Cardiac fibroblast (primary cell): ENCODE data around the gene IFI27L2.
A peak's percentile ranks its signal among the peaks of the same experiment; 100 is the strongest.

Experiments used
- DNase-seq, 2 donors: peaks; one replicate each; pipeline versions ENCODE4 v3.0.0 to v3.0.0-alpha.2; 2010; ENCODE audit warnings: low read depth in 2 of 2
- H3K4me3 ChIP-seq, 2 donors: replicated peaks in 1 of 2; 1 replicate in 1 of 2; 2 replicates in 1 of 2; pipeline ENCODE4 v1.5.1; 2011; ENCODE audit warnings: low read depth in 2 of 2, low read length in 2 of 2, mild to moderate bottlenecking in 2 of 2, moderate library complexity in 1 of 2
- CTCF ChIP-seq: IDR thresholded peaks from one replicate; pipeline ENCODE4 v1.5.1; 2011; ENCODE audit warnings: low read depth, mild to moderate bottlenecking, low read length, inconsistent platforms

Gene IFI27L2

DNA sequence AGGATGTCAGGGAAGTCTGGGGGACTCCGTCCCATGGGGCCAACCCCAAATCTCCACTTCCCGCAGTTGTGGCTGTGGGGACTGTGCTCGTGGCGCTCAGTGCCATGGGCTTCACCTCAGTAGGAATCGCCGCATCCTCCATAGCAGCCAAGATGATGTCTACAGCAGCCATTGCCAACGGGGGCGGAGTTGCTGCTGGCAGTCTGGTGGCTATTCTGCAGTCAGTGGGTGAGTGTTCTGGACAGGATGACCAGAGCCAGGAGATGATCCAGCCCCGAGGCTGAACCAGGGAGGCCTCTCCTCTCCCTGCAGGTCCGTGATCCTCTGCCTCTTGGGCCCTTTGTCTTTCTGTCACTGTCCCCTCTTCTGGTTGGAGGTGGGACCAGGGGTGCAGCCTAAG is 27.7 kb downstream of the IFI27L2 start:
- H3K4me3 ChIP-seq = no peak overlapping the region
- DNase-seq = no peak
- no peak for TF ChIP-seq CTCF

DNA sequence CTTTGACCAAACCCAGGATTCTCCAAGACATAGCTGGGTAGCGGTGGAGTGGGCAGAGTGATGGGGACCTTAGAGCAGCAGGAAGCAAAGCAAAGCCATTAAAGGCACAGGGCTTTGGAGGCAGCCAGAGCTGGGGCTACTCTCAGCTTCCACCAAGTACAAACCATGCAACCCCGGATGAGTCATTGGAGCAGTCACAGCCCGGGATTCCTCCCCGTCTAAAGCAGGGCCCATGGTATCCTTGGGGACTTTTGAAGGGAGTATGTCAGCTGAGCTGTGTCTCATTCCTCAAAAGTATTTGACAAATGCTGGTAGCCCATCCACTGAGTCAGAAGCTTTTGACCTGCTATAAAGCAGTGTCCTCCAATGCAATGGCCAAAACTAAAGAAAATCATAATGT is 28.6 kb downstream of the IFI27L2 start:
- peak; percentile 55 to 89 for DNase-seq
- TF ChIP-seq CTCF = no peak
- no peak overlapping the region for H3K4me3 ChIP-seq

- no peak for TF ChIP-seq CTCF
- no peak overlapping the region for H3K4me3 ChIP-seq
- DNase-seq = no peak
Measured at GRCh38 chr14:94099006-94099405, 30.4 kb downstream of the IFI27L2 start.

DNA sequence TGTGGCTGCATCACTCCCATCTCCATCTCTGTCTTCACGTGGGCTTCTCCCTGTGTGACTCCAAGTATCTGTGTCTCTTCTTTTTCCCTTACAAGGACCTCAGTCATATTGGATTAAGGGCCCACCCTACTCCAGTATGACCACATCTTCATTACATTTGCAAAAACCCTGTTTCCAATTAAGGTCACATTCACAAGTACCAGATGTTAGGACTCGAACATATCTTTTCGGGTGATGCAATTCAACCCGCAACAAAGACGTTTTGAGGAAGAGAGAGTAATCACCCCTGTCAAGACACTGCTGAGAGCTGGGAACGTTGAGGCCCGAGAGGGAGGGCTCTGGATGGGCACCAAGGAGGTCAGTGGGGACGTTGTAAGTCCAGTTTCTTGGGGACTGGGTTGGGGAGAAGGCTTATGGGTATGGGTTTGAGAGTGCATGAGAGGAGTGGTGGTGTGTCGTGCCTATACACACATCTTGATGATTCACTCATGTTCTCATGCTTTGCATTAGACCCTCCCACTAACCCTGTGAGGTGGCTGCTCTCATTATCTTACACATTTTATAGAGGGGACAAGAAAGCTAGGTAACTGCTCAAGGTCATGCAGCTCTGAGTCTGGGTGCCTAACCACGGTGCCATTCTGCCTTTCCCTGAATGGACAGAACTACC is 30.9 kb downstream of the IFI27L2 start:
- TF ChIP-seq CTCF = no peak
- DNase-seq = peak in 1 of 2 donors; percentile 49
- H3K4me3 ChIP-seq = no peak overlapping the region

GRCh38 chr14:94097091-94097490 is 32.3 kb downstream of the IFI27L2 start:
- DNase-seq = no peak
- H3K4me3 ChIP-seq = no peak overlapping the region

DNA sequence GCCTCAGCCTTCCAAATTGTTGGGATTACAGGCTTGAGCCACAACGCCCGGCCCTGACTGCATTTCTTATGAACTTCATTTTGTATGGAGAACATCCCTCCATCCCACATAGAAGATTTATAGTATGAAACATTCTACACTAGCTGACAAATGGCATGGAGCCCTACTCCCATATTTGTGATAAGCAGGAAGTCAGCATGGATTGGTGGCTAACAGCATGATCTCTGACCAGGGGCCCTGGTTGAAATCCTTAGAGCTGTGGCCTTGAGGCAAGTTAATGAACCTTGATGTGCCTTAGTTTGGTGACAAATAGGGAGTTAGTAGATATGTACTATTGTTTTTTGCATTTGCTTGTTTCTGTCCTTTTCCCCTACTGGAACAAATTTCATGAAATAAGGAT is 36.0 kb downstream of the IFI27L2 start:
- H3K4me3 ChIP-seq = no peak overlapping the region
- DNase-seq = no peak
- TF ChIP-seq CTCF = no peak

More at GRCh38 chr14:94097091-94097490, 32.3 kb downstream of the IFI27L2 start:
- TF ChIP-seq CTCF = no peak

DNA sequence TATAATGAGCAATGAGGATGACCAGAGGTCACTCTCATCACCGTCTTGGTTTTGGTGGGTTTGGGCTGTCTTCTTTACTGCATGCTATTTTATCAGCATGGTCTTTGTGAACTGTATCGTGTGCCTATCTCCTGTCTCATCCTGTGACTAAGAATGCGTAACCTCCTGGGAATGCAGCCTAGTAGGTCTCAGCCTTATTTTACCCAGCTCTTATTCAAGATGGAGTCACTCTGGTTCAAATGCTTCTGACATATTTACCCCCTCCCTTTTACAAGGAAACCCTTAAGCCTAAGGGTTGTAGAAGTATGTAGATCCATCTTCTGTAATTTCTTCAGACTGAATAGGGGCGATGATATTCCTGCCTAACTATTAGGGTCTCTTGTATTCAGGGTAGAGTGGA is 39.9 kb downstream of the IFI27L2 start:
- no peak overlapping the region for H3K4me3 ChIP-seq
- no peak for DNase-seq
- TF ChIP-seq CTCF = no peak
